HG02623 (cell line): ENCODE results near the gene ADCY2.
"Not testable (repeated sequence)": the region's sequence is repeated elsewhere in the genome, so short reads cannot be mapped to it uniquely, and the experiment has no call there.

Source experiments
- ATAC-seq: cut with Tn5 transposase; IDR thresholded peaks from one replicate; pipeline ENCODE4 v1.9.1; 2021; ENCODE audit warnings: moderate library complexity; ENCODE audit not compliant: unreplicated experiment

ADCY2 gene

GRCh38 chr5:7395432-7395946 lies 449 bp upstream of the ADCY2 start:
- no peak for ATAC-seq

- no peak for ATAC-seq
These were observed 946 bp downstream of the ADCY2 start for GRCh38 chr5:7396713-7397454.

GRCh38 chr5:7397937-7398336 lies 2.0 kb downstream of the ADCY2 start:
- ATAC-seq: no peak

- ATAC-seq: no peak
These were observed 2.8 kb downstream of the ADCY2 start for GRCh38 chr5:7398596-7399280.

- no peak for ATAC-seq
These were observed 9.3 kb downstream of the ADCY2 start for GRCh38 chr5:7405277-7405676.

- ATAC-seq: no peak
These were observed 15.1 kb downstream of the ADCY2 start for GRCh38 chr5:7410936-7411511.

GRCh38 chr5:7412409-7412808 lies 16.5 kb downstream of the ADCY2 start:
- no peak for ATAC-seq

GRCh38 chr5:7415123-7415522 lies 19.2 kb downstream of the ADCY2 start:
- ATAC-seq: no peak

- ATAC-seq: no peak
These were observed 19.9 kb downstream of the ADCY2 start for GRCh38 chr5:7415587-7416535.

GRCh38 chr5:7418276-7418675 lies 22.3 kb downstream of the ADCY2 start:
- no peak for ATAC-seq

GRCh38 chr5:7419367-7419766 lies 23.4 kb downstream of the ADCY2 start:
- ATAC-seq: no peak

GRCh38 chr5:7419846-7420245 lies 23.9 kb downstream of the ADCY2 start:
- ATAC-seq: no peak

GRCh38 chr5:7420510-7421280 lies 24.8 kb downstream of the ADCY2 start:
- ATAC-seq: no peak

- ATAC-seq: no peak
These were observed 26.6 kb downstream of the ADCY2 start for GRCh38 chr5:7422316-7423106.

GRCh38 chr5:7423231-7423630 lies 27.3 kb downstream of the ADCY2 start:
- not testable (repeated sequence) for ATAC-seq

- ATAC-seq: no peak
These were observed 29.9 kb downstream of the ADCY2 start for GRCh38 chr5:7425830-7426229.

GRCh38 chr5:7426284-7426683 lies 30.3 kb downstream of the ADCY2 start:
- ATAC-seq: no peak

- no peak for ATAC-seq
These were observed 39.0 kb downstream of the ADCY2 start for GRCh38 chr5:7434914-7435313.

GRCh38 chr5:7435503-7435902 lies 39.6 kb downstream of the ADCY2 start:
- no peak for ATAC-seq
